ENCODE data around the gene OPRM1. TPM values are rescaled to one million over a fixed set of nuclear protein-coding genes. Genes with fewer than 3 reads are reported as not detected.

Gene OPRM1
- total RNA-seq, 1 experiment from 2014 or later: not detected

DNA sequence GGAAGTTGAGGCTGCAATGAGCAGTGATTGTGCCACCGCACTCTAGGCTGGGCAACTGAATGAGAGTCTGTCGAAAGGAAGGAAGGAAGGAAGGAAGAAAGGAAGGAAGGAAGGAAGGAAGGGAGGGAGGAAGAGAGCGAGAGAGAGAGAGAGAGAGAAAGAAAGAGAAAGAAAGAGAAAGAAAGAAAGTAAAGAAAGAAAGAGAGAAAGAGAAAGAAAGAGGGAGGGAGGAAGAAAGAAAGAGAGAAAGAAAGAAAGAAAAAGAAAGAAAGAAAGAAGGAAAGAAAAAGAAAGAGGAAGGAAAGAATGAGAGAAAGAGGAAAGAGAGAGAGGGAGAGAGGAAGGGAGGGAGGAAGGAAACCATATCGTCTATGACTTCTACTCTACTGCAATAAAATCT lies 60.2 kb downstream of the OPRM1 start:
- Histone ChIP-seq H2AFZ (ENCODE audit: low read depth, low read length, poor library complexity, severe bottlenecking) (no peak overlapping the region), H3K9ac (ENCODE audit: low read length) (no peak overlapping the region), H3K4me1 (ENCODE audit: control insufficient read depth in 1 of 2, insufficient read depth in 2 of 2, low read length in 2 of 2) (no peaks in the 10 kb centered on the region), H3K36me3 (ENCODE audit: control insufficient read depth in 1 of 2, insufficient read depth in 2 of 2, low read length in 2 of 2) (no peaks in the 10 kb centered on the region), H3K9me3 (ENCODE audit: control insufficient read depth in 1 of 2, insufficient read depth in 1 of 2, low read depth in 1 of 2, low read length in 2 of 2) (no peaks in the 10 kb centered on the region), H4K20me1 (ENCODE audit: insufficient read depth) (no peaks in the 10 kb centered on the region), H3K27ac (ENCODE audit: low read depth, low read length) (no peak overlapping the region), H3K9me2 (ENCODE audit: insufficient read depth) (no peaks in the 10 kb centered on the region), H3K27me3 (ENCODE audit: insufficient read depth, low read length) (peaks cover 5% of the 10 kb centered on the region; the same call in 1 of the 2 replicates), H3K79me2 (ENCODE audit: insufficient read depth, low read length) (no peaks in the 10 kb centered on the region), H3K4me2 (ENCODE audit: low read length) (no peak overlapping the region), H3K4me3 (replicated peaks in 1 of 2; ENCODE audit: low read depth in 1 of 2, low read length in 2 of 2) (no peak overlapping the region)
- intact Hi-C loops (cut with micrococcal nuclease): no loop called here
- TF ChIP-seq ZFX (IDR thresholded peaks at IDR 0.05) (no peak), ZNF274 (IDR thresholded peaks at IDR 0.05; ENCODE audit: low read depth, low read length) (no peak)
- TF ChIP-seq, protein P1, sequence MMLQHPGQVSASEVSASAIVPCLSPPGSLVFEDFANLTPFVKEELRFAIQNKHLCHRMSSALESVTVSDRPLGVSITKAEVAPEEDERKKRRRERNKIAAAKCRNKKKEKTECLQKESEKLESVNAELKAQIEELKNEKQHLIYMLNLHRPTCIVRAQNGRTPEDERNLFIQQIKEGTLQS (IDR thresholded peaks at IDR 0.05): no peak
- CTCF ChIA-PET: no interaction called here
- POLR2A ChIA-PET: no interaction called here
- RAD21 ChIA-PET (ENCODE audit: low non-redundant PET in 1 of 2, low total read pairs in 2 of 2, uncharacterized antibody in 2 of 2, unreplicated experiment in 2 of 2): no interaction called here
- ATAC-seq (no peak), DNase-seq (ENCODE audit: low read depth, low spot score) (no peak)
- BruUV-seq (replicated peaks): no TSS peak

DNA sequence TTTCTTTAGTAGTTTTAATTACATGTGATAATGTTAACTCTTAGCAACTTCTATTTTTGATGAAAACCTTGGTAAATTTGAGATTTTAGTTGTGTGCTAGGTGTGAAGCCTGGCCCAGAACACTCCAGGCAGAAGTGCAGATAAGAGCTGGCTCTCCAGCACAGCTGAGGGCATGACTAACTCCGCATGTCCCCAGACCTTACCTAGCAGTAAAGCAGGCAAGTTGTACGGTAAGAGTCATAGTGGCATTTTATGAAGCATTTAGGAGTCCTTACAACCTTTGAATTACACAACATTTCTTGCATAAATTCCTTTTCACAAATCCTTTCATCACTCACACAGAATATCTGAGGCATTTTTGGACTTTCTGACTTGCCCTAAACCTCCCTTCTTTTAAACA lies 67.2 kb downstream of the OPRM1 start:
- peaks cover 11% of the 10 kb centered on the region for H3K27me3 ChIP-seq (ENCODE audit: insufficient read depth, low read length)
- intact Hi-C loops (cut with micrococcal nuclease): no loop called here
- POLR2A ChIA-PET: no interaction called here
- no peaks in the 10 kb centered on the region for H3K9me3 ChIP-seq (ENCODE audit: control insufficient read depth in 1 of 2, insufficient read depth in 1 of 2, low read depth in 1 of 2, low read length in 2 of 2)
- H3K36me3 ChIP-seq (ENCODE audit: control insufficient read depth in 1 of 2, insufficient read depth in 2 of 2, low read length in 2 of 2): no peaks in the 10 kb centered on the region
- BruUV-seq (replicated peaks): no TSS peak
- RAD21 ChIA-PET (ENCODE audit: low non-redundant PET in 1 of 2, low total read pairs in 2 of 2, uncharacterized antibody in 2 of 2, unreplicated experiment in 2 of 2): no interaction called here
- no peak overlapping the region for H3K27ac ChIP-seq (ENCODE audit: low read depth, low read length)
- no peaks in the 10 kb centered on the region for H3K79me2 ChIP-seq (ENCODE audit: insufficient read depth, low read length)
- TF ChIP-seq, protein P2, sequence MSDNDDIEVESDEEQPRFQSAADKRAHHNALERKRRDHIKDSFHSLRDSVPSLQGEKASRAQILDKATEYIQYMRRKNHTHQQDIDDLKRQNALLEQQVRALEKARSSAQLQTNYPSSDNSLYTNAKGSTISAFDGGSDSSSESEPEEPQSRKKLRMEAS (IDR thresholded peaks at IDR 0.05): no peak
- TF ChIP-seq ZNF274 (IDR thresholded peaks at IDR 0.05; ENCODE audit: low read depth, low read length): no peak
- TF ChIP-seq SRF (IDR thresholded peaks at IDR 0.05; ENCODE audit: low read depth): no peak
- TF ChIP-seq, protein P1 (IDR thresholded peaks at IDR 0.05): no peak
- TF ChIP-seq POLR2AphosphoS5 (IDR thresholded peaks at IDR 0.05; ENCODE audit: low read depth, low read length): no peak
- no peak for TF ChIP-seq FOSL1 (IDR thresholded peaks at IDR 0.05; ENCODE audit: low read depth)
- TF ChIP-seq EGR1 (IDR thresholded peaks at IDR 0.05; ENCODE audit: low read depth): no peak
- TF ChIP-seq, protein P3, sequence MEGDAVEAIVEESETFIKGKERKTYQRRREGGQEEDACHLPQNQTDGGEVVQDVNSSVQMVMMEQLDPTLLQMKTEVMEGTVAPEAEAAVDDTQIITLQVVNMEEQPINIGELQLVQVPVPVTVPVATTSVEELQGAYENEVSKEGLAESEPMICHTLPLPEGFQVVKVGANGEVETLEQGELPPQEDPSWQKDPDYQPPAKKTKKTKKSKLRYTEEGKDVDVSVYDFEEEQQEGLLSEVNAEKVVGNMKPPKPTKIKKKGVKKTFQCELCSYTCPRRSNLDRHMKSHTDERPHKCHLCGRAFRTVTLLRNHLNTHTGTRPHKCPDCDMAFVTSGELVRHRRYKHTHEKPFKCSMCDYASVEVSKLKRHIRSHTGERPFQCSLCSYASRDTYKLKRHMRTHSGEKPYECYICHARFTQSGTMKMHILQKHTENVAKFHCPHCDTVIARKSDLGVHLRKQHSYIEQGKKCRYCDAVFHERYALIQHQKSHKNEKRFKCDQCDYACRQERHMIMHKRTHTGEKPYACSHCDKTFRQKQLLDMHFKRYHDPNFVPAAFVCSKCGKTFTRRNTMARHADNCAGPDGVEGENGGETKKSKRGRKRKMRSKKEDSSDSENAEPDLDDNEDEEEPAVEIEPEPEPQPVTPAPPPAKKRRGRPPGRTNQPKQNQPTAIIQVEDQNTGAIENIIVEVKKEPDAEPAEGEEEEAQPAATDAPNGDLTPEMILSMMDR (IDR thresholded peaks at IDR 0.05 in 2 of 3, conservative IDR thresholded peaks at IDR 0.05 in 1 of 3; ENCODE audit: borderline replicate concordance in 1 of 3, insufficient read depth in 1 of 3, low read depth in 2 of 3, low read length in 2 of 3): no peak
- TF ChIP-seq POLR2A (IDR thresholded peaks at IDR 0.05; ENCODE audit: borderline replicate concordance, extremely low read depth, insufficient read depth, insufficient read length): no peak
- no peaks in the 10 kb centered on the region for H4K20me1 ChIP-seq (ENCODE audit: insufficient read depth)
- ATAC-seq (no peak), DNase-seq (ENCODE audit: low read depth, low spot score) (no peak)
- no peak overlapping the region for H3K4me2 ChIP-seq (ENCODE audit: low read length)
- H3K4me1 ChIP-seq (ENCODE audit: control insufficient read depth in 1 of 2, insufficient read depth in 2 of 2, low read length in 2 of 2): no peaks in the 10 kb centered on the region
- CTCF ChIA-PET: no interaction called here
- H3K4me3 ChIP-seq (replicated peaks in 1 of 2; ENCODE audit: low read depth in 1 of 2, low read length in 2 of 2): no peak overlapping the region
- no peak overlapping the region for H2AFZ ChIP-seq (ENCODE audit: low read depth, low read length, poor library complexity, severe bottlenecking)
- H3K9ac ChIP-seq (ENCODE audit: low read length): no peak overlapping the region
- no peaks in the 10 kb centered on the region for H3K9me2 ChIP-seq (ENCODE audit: insufficient read depth)
